ENCODE results near the gene DRAXIN. TPM values are rescaled to one million over a fixed set of nuclear protein-coding genes. Genes with fewer than 3 reads are reported as not detected.
A peak's percentile ranks its signal among the peaks of the same experiment; 100 is the strongest.
"Not testable (repeated sequence)": the region's sequence is repeated elsewhere in the genome, so short reads cannot be mapped to it uniquely, and the experiment has no call there.

Gene DRAXIN, protein sequence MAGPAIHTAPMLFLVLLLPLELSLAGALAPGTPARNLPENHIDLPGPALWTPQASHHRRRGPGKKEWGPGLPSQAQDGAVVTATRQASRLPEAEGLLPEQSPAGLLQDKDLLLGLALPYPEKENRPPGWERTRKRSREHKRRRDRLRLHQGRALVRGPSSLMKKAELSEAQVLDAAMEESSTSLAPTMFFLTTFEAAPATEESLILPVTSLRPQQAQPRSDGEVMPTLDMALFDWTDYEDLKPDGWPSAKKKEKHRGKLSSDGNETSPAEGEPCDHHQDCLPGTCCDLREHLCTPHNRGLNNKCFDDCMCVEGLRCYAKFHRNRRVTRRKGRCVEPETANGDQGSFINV
- under 1 TPM; 0.04 to 0.46 TPM for total RNA-seq

DNA sequence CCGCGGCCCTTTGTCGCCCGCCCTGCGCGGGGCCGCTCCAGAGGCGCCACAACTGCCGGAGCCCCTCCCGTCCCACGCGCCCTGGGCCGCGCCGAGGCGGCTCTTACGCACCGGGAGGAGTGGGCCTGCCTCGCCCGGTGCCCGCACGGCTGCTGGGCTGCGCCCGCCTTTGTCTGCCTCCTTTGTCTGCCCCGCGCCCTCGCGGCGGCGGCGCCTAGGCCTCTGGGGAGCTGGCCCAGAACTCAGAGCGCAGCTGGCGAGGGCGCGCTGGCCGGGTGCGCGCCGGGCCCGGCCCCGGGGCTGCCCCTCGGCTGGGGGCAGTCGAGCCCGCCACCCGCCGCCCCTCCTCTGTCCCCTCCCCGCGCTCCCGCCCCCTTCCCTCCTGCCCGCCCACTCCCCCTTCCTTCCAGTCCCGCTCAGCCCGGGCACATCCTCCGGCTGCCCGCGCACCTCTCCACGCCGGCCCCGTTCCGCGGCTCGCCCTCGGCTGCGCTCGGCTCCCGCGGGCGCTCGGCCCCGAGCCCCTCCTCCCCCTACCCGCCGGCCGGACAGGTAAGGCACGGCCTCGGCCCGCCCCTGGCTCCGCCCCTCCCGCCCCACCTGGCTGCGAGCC, at the start of gene DRAXIN:
Gene DRAXIN (plus strand): TSS at position 409 of the 613 bp plus-strand sequence. CDS start 14,549 bp downstream, outside the sequence.
- no peak for DNase-seq (ENCODE audit: low spot score in 2 of 2)
- H3K9me3 Mint-ChIP-seq, result no peaks in the 10 kb centered on the region
- H3K36me3 Mint-ChIP-seq, result peaks cover 0 to 9% of the 10 kb centered on the region in 2 donors
- peak; percentile 10 to 57 for ATAC-seq
- no peak within 1 kb of the TSS for H3K27ac Mint-ChIP-seq

DNA sequence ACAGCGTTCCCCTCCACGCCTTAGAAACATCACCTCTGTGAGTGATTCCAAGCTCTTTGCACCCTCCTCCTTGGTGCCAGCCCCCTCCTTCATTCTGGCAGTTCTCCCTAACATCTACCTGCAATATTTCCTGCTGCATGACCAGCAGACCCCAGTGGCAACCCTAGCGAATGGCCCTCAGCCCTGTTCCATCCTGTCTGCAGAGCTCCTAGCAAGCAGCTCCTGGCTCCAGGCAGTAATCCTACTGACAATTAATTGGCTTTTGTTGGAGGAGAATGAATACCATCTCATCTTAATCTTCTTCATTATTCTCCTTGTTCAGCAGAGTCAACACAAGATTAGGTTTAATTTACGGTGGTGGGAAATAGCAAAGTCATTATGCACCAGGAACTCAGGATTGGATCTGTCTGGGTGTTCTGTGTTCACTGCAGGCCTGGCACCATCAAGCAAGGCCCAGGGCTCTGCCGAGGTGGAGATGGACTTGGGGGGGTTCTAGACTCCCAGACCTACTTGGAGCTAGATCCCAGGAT, 49.7 kb upstream of the DRAXIN start:
- no peak for ATAC-seq
- DNase-seq (ENCODE audit: low spot score in 2 of 2), result no peak
- Mint-ChIP-seq H3K36me3 (no peaks in the 10 kb centered on the region), H3K27ac (no peak overlapping the region), H3K9me3 (no peaks in the 10 kb centered on the region)

DNA sequence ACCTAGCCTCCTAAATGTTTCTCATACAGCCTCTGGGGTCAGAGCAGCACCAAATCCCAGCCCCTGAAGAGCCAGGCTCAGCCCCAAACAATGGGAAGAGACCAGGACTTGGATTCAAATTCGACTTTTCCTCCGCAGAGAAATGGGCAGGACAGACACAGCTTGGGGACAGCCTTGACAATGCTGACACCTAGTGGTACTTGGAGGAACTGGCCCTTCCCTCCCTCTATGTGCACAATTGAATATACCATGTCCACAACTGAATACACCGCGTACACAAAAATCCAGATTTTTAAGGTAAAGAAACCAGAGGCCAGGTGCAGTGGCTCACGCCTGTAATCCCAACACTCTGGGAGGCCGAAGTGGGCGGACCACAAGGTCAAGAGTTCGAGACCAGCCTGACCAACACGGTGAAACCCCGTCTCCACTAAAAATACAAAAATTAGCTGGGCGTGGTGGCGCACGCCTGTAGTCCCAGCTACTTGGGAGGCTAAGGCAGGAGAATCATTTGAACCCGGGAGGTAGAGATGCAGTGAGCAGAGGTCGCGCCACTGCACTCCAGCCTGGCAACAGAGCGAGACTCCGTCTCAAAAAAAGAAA, 49.0 kb upstream of the DRAXIN start:
- DNase-seq (ENCODE audit: low spot score in 2 of 2), result peak in 1 of 2 donors; percentile 75
- H3K9me3 Mint-ChIP-seq, H3K36me3 Mint-ChIP-seq: not testable (repeated sequence)
- peak overlapping the region in 1 of 2 donors; percentile 50 for H3K27ac Mint-ChIP-seq
- ATAC-seq, result peak; percentile 70 to 80

DNA sequence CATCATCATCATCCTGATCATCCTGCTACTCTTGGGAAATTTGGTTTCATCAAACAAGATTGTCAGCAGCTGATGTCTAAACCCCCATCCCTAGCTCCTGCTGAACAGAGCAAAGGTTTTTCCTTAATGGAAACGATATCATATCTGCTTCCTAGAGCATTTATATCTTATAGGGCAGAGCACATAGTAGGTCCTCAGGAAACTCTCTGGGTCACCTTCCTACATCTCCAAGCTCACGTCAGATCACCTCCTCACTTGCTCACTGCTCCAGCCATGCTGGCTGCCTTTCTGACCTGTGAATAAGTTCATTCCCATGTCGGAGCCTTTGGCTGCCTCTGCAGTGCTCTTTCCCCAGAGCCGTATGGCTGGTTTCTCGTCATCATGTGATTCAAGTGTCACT, 47.7 kb upstream of the DRAXIN start:
- no peak for DNase-seq (ENCODE audit: low spot score in 2 of 2)
- ATAC-seq, result no peak
- no peaks in the 10 kb centered on the region for H3K36me3 Mint-ChIP-seq
- no peaks in the 10 kb centered on the region for H3K9me3 Mint-ChIP-seq
- no peak overlapping the region for H3K27ac Mint-ChIP-seq

DNA sequence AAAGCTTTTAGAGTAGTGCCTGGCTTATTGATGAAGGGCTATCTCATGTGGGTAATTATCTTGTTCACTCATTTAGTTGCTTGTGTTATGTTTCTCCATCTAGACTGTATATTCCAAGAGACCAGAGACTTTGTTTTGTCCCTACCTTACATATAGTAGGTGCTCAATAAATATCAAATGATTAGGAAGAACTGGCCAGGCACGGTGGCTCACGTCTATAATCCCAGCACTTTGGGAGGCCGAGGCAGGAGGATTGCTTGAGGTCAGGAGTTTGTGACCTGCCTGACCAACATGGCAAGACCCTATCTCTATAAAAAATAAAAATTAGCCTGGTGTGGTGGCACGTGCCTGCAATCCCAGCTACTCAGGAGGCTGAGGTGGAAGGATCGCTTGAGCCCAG, 46.2 kb upstream of the DRAXIN start:
- Mint-ChIP-seq H3K27ac (no peak overlapping the region), H3K36me3 (no peaks in the 10 kb centered on the region), H3K9me3 (no peaks in the 10 kb centered on the region)
- DNase-seq (ENCODE audit: low spot score in 2 of 2) (no peak), ATAC-seq (no peak)

DNA sequence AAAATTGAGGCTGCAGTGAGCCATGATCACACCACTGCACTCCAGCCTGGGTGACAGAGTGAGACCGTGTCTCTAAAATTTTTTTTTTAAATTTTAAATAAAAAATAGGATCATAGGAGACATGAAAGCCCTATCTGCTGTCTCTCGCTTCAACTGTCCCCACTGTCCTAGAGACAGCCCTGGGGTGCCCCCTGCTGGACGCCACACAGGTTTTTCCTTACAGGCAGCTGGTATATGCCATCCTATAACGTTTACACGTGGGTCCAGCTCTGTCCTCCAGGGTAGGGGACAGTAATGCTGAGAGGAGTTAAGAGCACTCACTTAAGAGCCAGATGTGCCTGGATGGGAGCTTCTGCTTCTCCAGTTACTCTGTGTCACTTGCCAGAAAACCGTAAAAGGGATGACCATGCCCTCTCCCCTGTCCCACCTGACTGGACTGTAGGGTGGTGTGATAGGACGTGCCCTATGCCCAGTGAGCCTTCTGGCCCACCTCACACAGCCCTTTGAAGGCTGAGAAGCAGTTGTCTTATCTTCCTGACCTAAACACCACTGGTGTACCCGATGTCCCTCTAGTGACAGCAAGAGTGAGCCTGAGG, 45.7 kb upstream of the DRAXIN start:
- Mint-ChIP-seq H3K9me3 (no peaks in the 10 kb centered on the region), H3K36me3 (no peaks in the 10 kb centered on the region), H3K27ac (no peak overlapping the region)
- DNase-seq (ENCODE audit: low spot score in 2 of 2) (peak; percentile 74 to 85), ATAC-seq (peak; percentile 63 to 69)

DNA sequence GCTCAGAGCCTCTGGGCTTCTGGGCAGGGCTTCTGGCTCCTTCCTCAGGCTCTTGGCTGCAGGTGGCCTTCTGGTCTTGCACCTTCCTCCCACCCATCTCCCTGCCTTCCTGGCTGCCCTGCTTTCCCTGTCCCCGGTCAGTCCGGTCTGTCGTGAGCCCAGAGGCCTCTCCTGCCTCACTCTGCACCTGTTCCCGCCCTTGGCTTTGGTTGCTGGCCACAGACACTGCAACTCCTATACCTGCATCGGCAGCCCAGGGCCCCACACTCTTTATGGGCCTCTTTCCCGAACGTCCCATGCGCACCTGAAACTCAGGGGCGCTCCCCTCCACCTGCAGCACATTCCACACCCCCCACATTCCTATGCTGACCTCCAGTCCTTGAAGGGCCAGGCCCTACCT, 45.2 kb upstream of the DRAXIN start:
- ATAC-seq, result no peak
- H3K36me3 Mint-ChIP-seq, result no peaks in the 10 kb centered on the region
- H3K9me3 Mint-ChIP-seq, result no peaks in the 10 kb centered on the region
- no peak overlapping the region for H3K27ac Mint-ChIP-seq
- no peak for DNase-seq (ENCODE audit: low spot score in 2 of 2)

DNA sequence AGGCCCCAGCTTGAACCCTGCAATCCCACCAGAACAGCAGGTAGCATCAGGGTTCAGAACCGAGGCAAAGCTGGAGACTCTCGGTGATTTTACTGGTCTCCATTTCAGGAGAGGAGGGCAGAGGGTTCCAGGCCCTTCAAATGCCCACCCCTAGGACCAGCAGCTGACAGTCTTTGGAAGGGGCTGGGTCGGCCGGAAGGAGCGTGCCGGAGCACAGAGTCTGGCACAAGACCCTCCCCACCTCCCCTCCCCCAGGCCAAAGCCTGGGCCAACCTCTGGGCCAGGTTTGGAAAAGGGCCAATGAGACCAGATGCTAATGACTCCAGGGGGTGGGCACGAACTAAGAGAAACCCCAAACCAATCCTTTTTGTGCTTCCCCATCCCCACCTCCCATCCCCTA, 44.2 kb upstream of the DRAXIN start:
- DNase-seq (ENCODE audit: low spot score in 2 of 2) (no peak), ATAC-seq (no peak)
- Mint-ChIP-seq H3K9me3 (no peaks in the 10 kb centered on the region), H3K36me3 (no peaks in the 10 kb centered on the region), H3K27ac (no peak overlapping the region)

DNA sequence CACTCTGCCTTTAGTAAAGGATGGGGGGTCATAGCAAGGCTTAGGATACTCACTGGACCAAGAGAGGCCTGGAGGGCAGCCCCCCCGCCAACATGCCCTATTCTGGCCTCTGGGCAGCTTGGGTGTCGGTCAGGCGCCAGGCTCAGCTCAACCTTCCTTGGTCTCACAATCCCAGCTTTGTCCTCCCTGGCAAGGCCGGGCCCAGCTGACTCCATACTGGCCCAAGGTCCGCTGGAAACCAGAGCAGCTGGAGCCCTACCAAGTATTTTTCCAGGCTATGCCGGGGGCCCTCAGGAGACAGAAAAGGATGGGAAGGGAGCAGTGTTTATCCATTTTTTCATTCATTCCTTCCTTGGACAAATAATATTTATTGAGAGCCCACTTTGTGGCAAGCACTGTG, 43.5 kb upstream of the DRAXIN start:
- no peak overlapping the region for H3K27ac Mint-ChIP-seq
- no peaks in the 10 kb centered on the region for H3K9me3 Mint-ChIP-seq
- ATAC-seq, result no peak
- H3K36me3 Mint-ChIP-seq, result no peaks in the 10 kb centered on the region
- DNase-seq (ENCODE audit: low spot score in 2 of 2), result no peak

DNA sequence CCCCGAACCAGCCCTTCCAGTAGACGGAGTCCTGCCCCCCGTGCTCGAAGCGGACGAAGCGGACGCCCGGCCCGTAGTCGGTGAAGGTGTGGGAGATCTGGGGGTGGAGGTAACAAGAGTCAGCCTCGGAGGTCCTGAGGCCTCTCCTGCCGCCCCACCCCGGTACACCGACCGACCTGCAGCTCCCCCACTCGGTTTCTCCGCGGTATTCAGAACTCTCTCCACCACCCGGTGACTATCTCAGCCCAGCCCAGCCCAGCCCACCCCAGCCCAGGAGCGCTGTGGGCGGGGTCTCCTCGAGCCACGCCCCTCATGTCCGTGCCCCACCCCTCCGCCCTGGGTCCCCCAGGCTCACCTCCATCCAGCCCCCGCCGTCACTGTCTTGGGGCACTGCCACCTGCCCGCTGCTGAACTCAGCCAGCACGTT, 42.8 kb upstream of the DRAXIN start:
- ATAC-seq (peak; percentile 10 to 58), DNase-seq (ENCODE audit: low spot score in 2 of 2) (peak in 1 of 2 donors; percentile 61)
- H3K36me3 Mint-ChIP-seq, result no peaks in the 10 kb centered on the region
- H3K27ac Mint-ChIP-seq, result no peak overlapping the region
- H3K9me3 Mint-ChIP-seq, result no peaks in the 10 kb centered on the region

DNA sequence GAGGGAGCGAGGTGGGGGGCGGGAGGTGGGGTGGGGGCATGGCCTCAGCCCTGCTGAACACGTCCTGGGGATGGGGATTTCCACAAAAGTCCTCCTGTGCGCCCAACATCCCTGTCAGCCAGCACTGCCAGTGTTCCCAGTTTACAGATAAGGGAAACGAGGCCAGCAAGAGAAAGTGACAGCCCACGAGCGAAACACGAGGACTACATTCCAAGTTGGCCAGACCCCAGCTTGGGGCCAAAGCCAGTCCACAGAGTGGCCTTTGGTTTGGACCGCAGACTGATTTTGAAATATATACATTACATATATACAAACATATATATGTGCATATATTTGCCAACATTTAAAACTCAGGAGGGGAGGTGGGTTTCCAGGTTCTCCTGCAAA, 42.3 kb upstream of the DRAXIN start:
- no peaks in the 10 kb centered on the region for H3K9me3 Mint-ChIP-seq
- ATAC-seq, result no peak
- DNase-seq (ENCODE audit: low spot score in 2 of 2), result no peak
- no peak overlapping the region for H3K27ac Mint-ChIP-seq
- H3K36me3 Mint-ChIP-seq, result no peaks in the 10 kb centered on the region

DNA sequence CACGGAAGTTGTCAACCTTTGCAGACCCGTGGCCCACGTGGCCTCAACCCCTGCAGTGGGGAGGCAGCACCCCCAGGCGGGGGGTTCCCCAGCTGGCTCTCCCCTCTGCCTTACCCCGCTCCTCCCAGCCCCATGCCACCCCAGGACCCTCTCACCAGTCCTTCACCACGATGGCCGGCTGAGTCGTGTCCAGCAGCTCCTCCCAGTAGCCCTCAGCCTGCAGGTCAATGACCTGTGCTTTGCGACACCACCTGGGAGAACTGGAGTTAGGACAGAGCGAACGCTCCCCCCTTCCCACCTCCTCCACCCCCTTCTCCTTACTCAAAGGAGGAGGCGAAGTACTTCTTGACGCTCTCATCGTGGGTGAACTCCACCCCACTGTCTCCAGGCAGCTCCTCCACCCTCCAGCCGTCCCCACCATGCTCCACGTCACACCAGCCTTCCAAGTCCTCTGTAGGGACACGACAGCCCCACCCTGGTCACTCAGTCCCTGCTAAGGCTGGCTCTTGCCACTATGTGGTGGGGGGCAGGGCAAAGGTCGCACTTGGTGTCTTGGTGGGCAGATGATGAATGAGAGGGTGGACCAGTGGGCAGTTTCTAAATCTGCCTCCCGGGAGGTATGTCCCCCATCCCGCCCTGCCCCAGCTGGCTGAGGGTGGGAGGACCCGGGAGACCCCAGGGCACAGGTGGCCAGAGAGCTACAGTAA, 41.7 kb upstream of the DRAXIN start:
- Mint-ChIP-seq H3K9me3 (no peaks in the 10 kb centered on the region), H3K36me3 (no peaks in the 10 kb centered on the region), H3K27ac (no peak overlapping the region)
- DNase-seq (ENCODE audit: low spot score in 2 of 2), result no peak
- ATAC-seq, result no peak

DNA sequence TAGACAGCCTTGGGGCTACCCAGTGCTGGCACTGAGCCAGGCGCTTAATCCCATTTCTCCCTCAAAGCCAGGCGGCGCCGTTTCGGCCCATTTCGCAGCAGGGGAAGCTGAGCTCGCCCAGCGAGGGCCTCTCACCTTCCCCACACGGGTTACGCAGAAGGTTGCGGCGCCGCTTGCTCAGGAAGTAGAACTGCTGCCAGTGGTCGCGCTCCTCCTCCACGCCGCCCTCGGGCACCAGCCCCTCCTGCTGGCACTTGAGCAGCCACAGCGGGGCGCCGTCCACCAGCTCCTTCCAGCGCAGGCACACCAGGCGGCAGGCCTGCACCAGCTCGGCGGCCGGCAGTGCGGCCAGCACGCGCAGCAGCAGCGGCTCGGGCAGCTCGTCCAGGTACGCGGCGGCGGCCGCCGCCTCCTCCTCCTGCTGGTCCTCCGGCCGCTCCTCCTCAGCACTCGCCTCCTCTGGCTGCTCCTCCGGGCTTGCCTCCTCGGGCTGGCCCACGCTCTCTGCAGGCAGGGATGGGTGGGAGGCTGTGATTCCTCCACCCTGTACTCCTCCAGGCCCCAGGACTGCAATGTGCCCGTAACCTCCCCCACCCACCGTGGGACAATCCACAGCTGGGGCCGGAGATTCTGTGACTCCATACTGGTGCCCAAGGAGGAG, 41.0 kb upstream of the DRAXIN start:
- H3K27ac Mint-ChIP-seq, result no peak overlapping the region
- no peaks in the 10 kb centered on the region for H3K9me3 Mint-ChIP-seq
- H3K36me3 Mint-ChIP-seq, result no peaks in the 10 kb centered on the region
- peak; percentile 76 for ATAC-seq
- DNase-seq (ENCODE audit: low spot score in 2 of 2), result peak; percentile 79 to 81

DNA sequence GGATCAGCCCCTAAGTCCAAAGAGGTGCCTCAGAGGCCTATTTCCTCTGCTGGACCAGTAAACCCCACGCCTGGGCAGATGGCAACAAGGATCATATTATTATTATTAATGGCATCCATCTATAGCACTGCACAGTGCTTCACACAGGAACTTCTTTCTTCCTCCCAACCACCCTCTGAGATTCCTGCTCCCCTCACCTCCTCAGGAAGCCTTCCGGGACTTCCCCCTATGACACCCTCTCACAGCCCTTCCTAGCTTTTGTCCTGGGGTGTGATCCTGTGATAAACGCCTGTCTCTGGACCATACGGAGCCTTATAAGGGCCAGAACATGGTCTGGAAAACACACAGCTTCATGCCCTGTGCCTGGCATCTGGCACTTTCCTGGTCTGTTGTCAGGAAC, 40.5 kb upstream of the DRAXIN start:
- H3K27ac Mint-ChIP-seq, result peak overlapping the region in 1 of 2 donors; percentile 52
- DNase-seq (ENCODE audit: low spot score in 2 of 2) (no peak), ATAC-seq (no peak)
- no peaks in the 10 kb centered on the region for H3K9me3 Mint-ChIP-seq
- H3K36me3 Mint-ChIP-seq, result no peaks in the 10 kb centered on the region

DNA sequence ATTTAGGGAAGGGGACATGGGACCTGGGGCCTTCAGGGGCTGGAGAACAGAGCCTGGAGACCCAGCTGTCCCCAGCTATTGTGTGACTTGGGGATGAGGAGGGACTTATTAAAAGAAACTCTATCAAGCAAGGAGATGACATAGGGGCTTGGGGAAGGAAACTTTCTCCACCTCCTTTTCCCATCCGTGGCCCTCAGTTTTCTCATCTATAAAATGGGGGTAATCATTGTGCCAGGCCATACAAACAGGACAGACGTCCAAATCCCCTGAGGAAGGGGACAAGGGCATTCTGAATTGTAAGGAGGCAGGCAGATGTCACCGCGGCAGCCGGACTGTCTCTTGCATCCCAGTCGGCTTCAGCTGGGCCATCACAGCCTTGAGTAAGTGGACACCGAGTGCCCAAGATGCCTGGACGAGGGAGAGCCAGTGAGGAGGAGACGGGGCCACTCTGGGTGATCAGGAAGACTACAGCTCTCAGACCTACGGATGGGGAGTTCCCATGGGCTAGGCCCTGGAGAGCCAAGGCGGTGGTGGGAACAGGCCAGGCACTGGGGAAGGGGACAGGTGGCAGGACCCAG, 39.2 kb upstream of the DRAXIN start:
- H3K36me3 Mint-ChIP-seq, result no peaks in the 10 kb centered on the region
- ATAC-seq (no peak), DNase-seq (ENCODE audit: low spot score in 2 of 2) (no peak)
- no peaks in the 10 kb centered on the region for H3K9me3 Mint-ChIP-seq
- no peak overlapping the region for H3K27ac Mint-ChIP-seq
